CD8-positive, alpha-beta memory T cell (primary cell): ENCODE results near the gene PPP1R1A. TPM values are rescaled to one million over a fixed set of nuclear protein-coding genes. Genes with fewer than 3 reads are reported as not detected.

Source experiments
- CTCF ChIA-PET: fragments of 350-600 bp; sonication (Branson Sonifier 250); formaldehyde crosslinking; loops from one replicate; lab custom pipeline; 2021; ENCODE audit warnings: antibody characterized with exemption; lab: Charles Lee
- POLR2A ChIA-PET: fragments of 350-600 bp; sonication (Branson Sonifier 250); formaldehyde crosslinking; loops from one replicate; lab custom pipeline; 2021; ENCODE audit warnings: antibody characterized with exemption; lab: Charles Lee
- DNase-seq, 5 donors: peaks; one replicate each; pipeline versions ENCODE4 v3.0.0 to v3.0.0-alpha.2; 2020 to 2022; ENCODE audit warnings: mixed read lengths in 1 of 5
- H3K27ac ChIP-seq: one replicate; pipeline ENCODE4 v1.7.0; 2013; ENCODE audit warnings: low read depth, mild to moderate bottlenecking, low read length, moderate library complexity
- H3K27me3 ChIP-seq: 2 replicates; pipeline ENCODE4 v1.7.0; 2013; ENCODE audit warnings: low read length, mild to moderate bottlenecking; ENCODE audit not compliant: insufficient read depth, poor library complexity, severe bottlenecking
- H3K36me3 ChIP-seq: 2 replicates; pipeline ENCODE4 v1.7.0; 2013; ENCODE audit warnings: mild to moderate bottlenecking, low read length, moderate library complexity; ENCODE audit not compliant: insufficient read depth
- H3K4me1 ChIP-seq: 2 replicates; pipeline ENCODE4 v1.7.0; 2013; ENCODE audit warnings: mild to moderate bottlenecking, low read length, moderate library complexity; ENCODE audit not compliant: insufficient read depth
- H3K4me3 ChIP-seq: 2 replicates; pipeline ENCODE4 v1.7.0; 2013; ENCODE audit warnings: mild to moderate bottlenecking, low read length
- H3K9me3 ChIP-seq: 2 replicates; pipeline ENCODE4 v1.7.0; 2013; ENCODE audit warnings: mild to moderate bottlenecking, low read length
- H3K27ac Mint-ChIP-seq, 8 donors: one replicate each; pipeline ENCODE4 v1.8.0; 2020 to 2021; ENCODE audit warnings: mixed read lengths in 8 of 8, mild to moderate bottlenecking in 6 of 8, inconsistent platforms in 3 of 8, moderate library complexity in 3 of 8
- H3K27me3 Mint-ChIP-seq, 2 donors: one replicate each; pipeline ENCODE4 v1.8.0; 2020 to 2021; ENCODE audit warnings: mixed read lengths in 2 of 2, mild to moderate bottlenecking in 1 of 2, moderate library complexity in 1 of 2
- H3K36me3 Mint-ChIP-seq, 3 donors: one replicate each; pipeline ENCODE4 v1.8.0; 2020 to 2021; ENCODE audit warnings: mixed read lengths in 3 of 3, inconsistent platforms in 1 of 3, mild to moderate bottlenecking in 1 of 3
- H3K4me1 Mint-ChIP-seq, 3 donors: one replicate each; pipeline ENCODE4 v1.8.0; 2020 to 2021; ENCODE audit warnings: mixed read lengths in 3 of 3, inconsistent platforms in 1 of 3, mild to moderate bottlenecking in 1 of 3
- H3K4me3 Mint-ChIP-seq, 7 donors: one replicate each; pipeline ENCODE4 v1.8.0; 2020 to 2021; ENCODE audit warnings: mixed read lengths in 7 of 7, mild to moderate bottlenecking in 6 of 7, moderate library complexity in 4 of 7, inconsistent platforms in 2 of 7
- H3K9me3 Mint-ChIP-seq, 5 donors: one replicate each; pipeline ENCODE4 v1.8.0; 2020 to 2022; ENCODE audit warnings: mixed read lengths in 5 of 5, mild to moderate bottlenecking in 3 of 5, moderate library complexity in 2 of 5, inconsistent platforms in 1 of 5
- polyA plus RNA-seq: library from polyadenylated mRNA; unstranded; fragments of 300-500 nt; fragmentation: Illumina TruSeq; gene quantifications from one replicate; pipeline ENCODE4 v1.2.3, GENCODE V29; 2021
- total RNA-seq, 2 experiments: library from RNA; stranded (reverse); gene quantifications; one replicate each; pipeline ENCODE4 v1.2.3, GENCODE V29; 2021

PPP1R1A gene
- total and polyA plus RNA-seq, 3 experiments from 2014 or later: not detected

DNA sequence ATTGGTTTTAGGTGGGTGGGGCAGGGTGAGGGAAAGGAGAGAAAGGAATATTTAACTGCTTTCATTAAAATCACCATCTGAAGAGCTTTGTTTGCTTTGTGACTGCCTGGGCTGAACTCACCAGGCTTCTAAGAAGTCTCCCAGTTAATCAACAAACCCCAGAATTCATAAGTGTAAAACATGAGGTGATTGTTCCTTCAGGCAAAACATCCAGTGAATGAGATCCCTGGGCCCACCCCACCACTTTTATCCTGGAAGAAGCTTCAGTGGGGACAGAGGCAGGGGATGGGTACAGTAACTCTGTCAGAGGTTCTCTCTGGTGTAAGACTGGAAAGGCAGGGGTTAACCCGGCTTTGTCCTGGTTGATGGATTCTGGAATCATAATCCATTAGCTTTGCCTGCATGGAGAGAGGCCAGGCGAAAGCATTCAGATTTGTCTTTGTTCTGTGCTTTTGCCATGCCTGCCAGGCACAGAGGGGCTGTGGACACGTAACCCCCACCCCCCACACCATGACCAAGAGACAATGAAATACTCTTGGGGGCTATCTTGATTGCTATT, 22.4 kb downstream of the PPP1R1A start:
- no peak overlapping the region for H3K27ac ChIP-seq
- H3K36me3 ChIP-seq: no peaks in the 10 kb centered on the region
- CTCF ChIA-PET: interaction anchor here (1.9 to 4.4 kb wide), 2 partner anchors 14 to 30 kb away, joined by 5 to 22 read pairs; no protein-coding TSS in a partner anchor
- H3K4me3 ChIP-seq: no peak overlapping the region
- POLR2A ChIA-PET: no interaction called here
- peaks cover 0 to 18% (median 13%) of the 10 kb centered on the region in 3 donors for H3K36me3 Mint-ChIP-seq
- no peaks in the 10 kb centered on the region for H3K9me3 Mint-ChIP-seq
- H3K9me3 ChIP-seq: no peaks in the 10 kb centered on the region
- H3K27ac Mint-ChIP-seq: peak overlapping the region in 1 of 8 donors; percentile 60
- no peak overlapping the region for H3K4me3 Mint-ChIP-seq
- no peak for DNase-seq
- no peaks in the 10 kb centered on the region for H3K27me3 ChIP-seq
- peaks cover 5 to 9% (median 7%) of the 10 kb centered on the region in 3 donors for H3K4me1 Mint-ChIP-seq
- no peaks in the 10 kb centered on the region for H3K27me3 Mint-ChIP-seq
- H3K4me1 ChIP-seq: peaks cover 3% of the 10 kb centered on the region

DNA sequence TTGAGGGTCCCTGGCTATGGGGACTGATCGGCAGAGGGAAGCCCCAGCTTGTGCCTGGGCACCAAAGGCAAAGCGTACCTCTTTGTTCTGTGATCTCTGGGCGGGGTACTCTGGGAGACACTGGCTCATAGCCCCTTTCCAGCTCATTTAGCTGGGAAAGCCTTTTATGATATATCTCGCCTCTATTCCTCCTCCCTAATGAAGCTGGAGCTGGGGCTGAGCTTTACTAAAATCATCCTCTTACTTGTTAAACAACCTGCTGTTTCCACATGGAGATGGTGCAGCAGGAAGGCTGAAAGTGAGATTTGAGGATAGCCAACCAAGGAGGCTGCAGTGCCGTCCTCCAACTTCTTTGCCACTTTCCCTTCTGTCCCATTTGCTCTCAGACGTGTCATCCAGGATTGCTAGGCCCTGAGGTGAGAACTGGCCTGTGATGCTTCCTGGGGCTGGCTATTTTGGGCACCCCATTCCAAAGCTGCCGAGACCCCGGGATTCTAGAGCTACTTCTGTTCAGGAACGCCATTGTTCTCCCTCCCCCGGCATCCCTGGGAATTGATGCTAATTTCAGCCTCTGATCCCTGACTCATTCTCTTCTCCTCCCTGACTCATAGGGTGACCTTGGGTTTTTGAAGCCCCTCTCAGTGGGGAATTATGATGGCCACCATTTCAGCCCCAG, 23.0 kb downstream of the PPP1R1A start:
- Mint-ChIP-seq H3K27me3 (no peaks in the 10 kb centered on the region), H3K9me3 (no peaks in the 10 kb centered on the region), H3K4me1 (peaks cover 9 to 14% (median 13%) of the 10 kb centered on the region in 3 donors), H3K27ac (peak overlapping the region in 1 of 8 donors; percentile 60), H3K4me3 (no peak overlapping the region), H3K36me3 (peaks cover 0 to 17% (median 13%) of the 10 kb centered on the region in 3 donors)
- no peak for DNase-seq
- no peaks in the 10 kb centered on the region for H3K36me3 ChIP-seq
- H3K27me3 ChIP-seq: no peaks in the 10 kb centered on the region
- H3K27ac ChIP-seq: no peak overlapping the region
- POLR2A ChIA-PET: no interaction called here
- H3K9me3 ChIP-seq: no peaks in the 10 kb centered on the region
- H3K4me3 ChIP-seq: no peak overlapping the region
- CTCF ChIA-PET: interaction anchor here (1.9 to 4.4 kb wide), 2 partner anchors 14 to 31 kb away, joined by 5 to 22 read pairs; no protein-coding TSS in a partner anchor
- peaks cover 9% of the 10 kb centered on the region for H3K4me1 ChIP-seq

GRCh38 chr12:54564768-54565167, 23.7 kb downstream of the PPP1R1A start:
- H3K9me3 Mint-ChIP-seq: no peaks in the 10 kb centered on the region
- H3K4me3 Mint-ChIP-seq: peak overlapping the region in 1 of 7 donors; percentile 16
- Histone ChIP-seq H3K4me3 (no peak overlapping the region), H3K36me3 (no peaks in the 10 kb centered on the region), H3K4me1 (peaks cover 12% of the 10 kb centered on the region), H3K27ac (no peak overlapping the region), H3K27me3 (no peaks in the 10 kb centered on the region), H3K9me3 (no peaks in the 10 kb centered on the region)
- H3K27ac Mint-ChIP-seq: no peak overlapping the region
- H3K27me3 Mint-ChIP-seq: no peaks in the 10 kb centered on the region
- ChIA-PET CTCF (interaction anchor here (1.9 to 2.0 kb wide), 2 partner anchors 15 to 32 kb away, joined by 5 read pairs; no protein-coding TSS in a partner anchor), POLR2A (no interaction called here)
- H3K36me3 Mint-ChIP-seq: peaks cover 0 to 11% (median 10%) of the 10 kb centered on the region in 3 donors
- peaks cover 15 to 20% (median 18%) of the 10 kb centered on the region in 3 donors for H3K4me1 Mint-ChIP-seq
- no peak for DNase-seq

- Histone ChIP-seq H3K4me3 (no peak overlapping the region), H3K36me3 (no peaks in the 10 kb centered on the region), H3K4me1 (peaks cover 14% of the 10 kb centered on the region), H3K9me3 (no peaks in the 10 kb centered on the region), H3K27ac (no peak overlapping the region), H3K27me3 (no peaks in the 10 kb centered on the region)
- Mint-ChIP-seq H3K27ac (peak overlapping the region in 1 of 8 donors; percentile 27), H3K4me3 (no peak overlapping the region), H3K27me3 (no peaks in the 10 kb centered on the region), H3K9me3 (no peaks in the 10 kb centered on the region), H3K36me3 (peaks cover 0 to 8% (median 5%) of the 10 kb centered on the region in 3 donors), H3K4me1 (peaks cover 15 to 24% (median 18%) of the 10 kb centered on the region in 3 donors)
- ChIA-PET POLR2A (interaction anchor here (0.6 kb wide), 1 partner anchor 455 kb away, joined by 4 read pairs; no protein-coding TSS in a partner anchor), CTCF (interaction anchor here (0.7 to 2.0 kb wide), 4 partner anchors 15 to 170 kb away, joined by 3 to 5 read pairs (median 3); no protein-coding TSS in a partner anchor)
- DNase-seq: no peak
Measured at GRCh38 chr12:54563787-54564186, 24.7 kb downstream of the PPP1R1A start.

- no peaks in the 10 kb centered on the region for H3K27me3 ChIP-seq
- POLR2A ChIA-PET: no interaction called here
- CTCF ChIA-PET: interaction anchor here (0.9 to 2.0 kb wide), 3 partner anchors 17 to 169 kb away, joined by 3 to 5 read pairs (median 3); no protein-coding TSS in a partner anchor
- no peak for DNase-seq
- H3K27ac ChIP-seq: no peak overlapping the region
- Mint-ChIP-seq H3K27ac (peak overlapping the region in 1 of 8 donors; percentile 69), H3K27me3 (no peaks in the 10 kb centered on the region), H3K4me1 (peaks cover 15 to 24% (median 18%) of the 10 kb centered on the region in 3 donors), H3K9me3 (no peaks in the 10 kb centered on the region), H3K36me3 (peaks cover 0 to 7% (median 3%) of the 10 kb centered on the region in 3 donors), H3K4me3 (no peak overlapping the region)
- H3K4me3 ChIP-seq: no peak overlapping the region
- no peaks in the 10 kb centered on the region for H3K36me3 ChIP-seq
- H3K4me1 ChIP-seq: peaks cover 14% of the 10 kb centered on the region
- H3K9me3 ChIP-seq: no peaks in the 10 kb centered on the region
Measured at GRCh38 chr12:54562750-54563356, 25.6 kb downstream of the PPP1R1A start.

DNA sequence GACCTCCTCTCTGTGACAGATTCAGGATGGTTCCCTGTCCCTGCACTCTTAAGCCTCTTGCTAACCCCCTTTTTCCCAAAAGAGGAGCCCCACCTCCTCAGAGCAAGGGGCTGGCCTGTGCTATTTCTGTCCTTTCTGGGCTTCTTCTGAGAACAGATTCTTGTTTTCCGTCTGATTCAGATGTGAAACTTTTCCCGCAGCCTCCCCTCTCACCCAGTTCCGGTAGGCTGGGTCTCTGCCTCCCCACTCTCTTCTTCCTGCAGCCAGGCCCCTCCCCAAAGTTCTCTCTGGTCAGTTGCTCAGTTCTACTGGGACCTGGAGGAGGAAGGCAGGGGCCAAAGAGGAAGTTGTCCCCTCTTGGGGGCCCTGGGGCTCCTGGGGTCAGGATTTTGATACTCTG, 27.3 kb downstream of the PPP1R1A start:
- Histone ChIP-seq H3K27ac (no peak overlapping the region), H3K36me3 (no peaks in the 10 kb centered on the region), H3K4me1 (peaks cover 14% of the 10 kb centered on the region), H3K4me3 (peak overlapping the region; percentile 67), H3K9me3 (no peaks in the 10 kb centered on the region), H3K27me3 (no peaks in the 10 kb centered on the region)
- H3K4me3 Mint-ChIP-seq: peak overlapping the region in 6 of 7 donors; percentile 62 to 91 (median 83)
- H3K9me3 Mint-ChIP-seq: no peaks in the 10 kb centered on the region
- peak overlapping the region in 4 of 8 donors; percentile 39 to 93 (median 90) for H3K27ac Mint-ChIP-seq
- CTCF ChIA-PET: interaction anchor here (0.8 to 0.9 kb wide), 2 partner anchors 18 to 19 kb away, joined by 3 read pairs; no protein-coding TSS in a partner anchor
- POLR2A ChIA-PET: no interaction called here
- peaks cover 15 to 24% (median 18%) of the 10 kb centered on the region in 3 donors for H3K4me1 Mint-ChIP-seq
- peaks cover 0 to 4% (median 1%) of the 10 kb centered on the region in 3 donors for H3K36me3 Mint-ChIP-seq
- no peaks in the 10 kb centered on the region for H3K27me3 Mint-ChIP-seq
- DNase-seq: no peak

- no peaks in the 10 kb centered on the region for H3K36me3 ChIP-seq
- peaks cover 14% of the 10 kb centered on the region for H3K4me1 ChIP-seq
- ChIA-PET POLR2A (no interaction called here), CTCF (interaction anchor here (0.8 to 0.9 kb wide), 2 partner anchors 19 to 20 kb away, joined by 3 read pairs; no protein-coding TSS in a partner anchor)
- Mint-ChIP-seq H3K4me3 (peak overlapping the region; percentile 62 to 95 (median 85)), H3K27me3 (no peaks in the 10 kb centered on the region), H3K27ac (peak overlapping the region; percentile 2 to 99 (median 90)), H3K4me1 (peaks cover 15 to 24% (median 18%) of the 10 kb centered on the region in 3 donors), H3K9me3 (no peaks in the 10 kb centered on the region), H3K36me3 (peaks cover 0 to 4% (median 1%) of the 10 kb centered on the region in 3 donors)
- H3K9me3 ChIP-seq: no peaks in the 10 kb centered on the region
- no peaks in the 10 kb centered on the region for H3K27me3 ChIP-seq
- peak overlapping the region; percentile 67 for H3K4me3 ChIP-seq
- peak overlapping the region; percentile 19 for H3K27ac ChIP-seq
- DNase-seq: peak; percentile 73 to 86 (median 80)
Measured at GRCh38 chr12:54560374-54560858, 28.0 kb downstream of the PPP1R1A start.
